ENCODE measurements around the gene ITPR3. TPM values are rescaled to one million over a fixed set of nuclear protein-coding genes. Genes with fewer than 3 reads are reported as not detected.

The ITPR3 gene
- total and polyA plus RNA-seq, 2 donors (not counting 3 experiments of a cell fraction or from before 2014, with no cell fraction given): 28.8 to 52.2 TPM

DNA sequence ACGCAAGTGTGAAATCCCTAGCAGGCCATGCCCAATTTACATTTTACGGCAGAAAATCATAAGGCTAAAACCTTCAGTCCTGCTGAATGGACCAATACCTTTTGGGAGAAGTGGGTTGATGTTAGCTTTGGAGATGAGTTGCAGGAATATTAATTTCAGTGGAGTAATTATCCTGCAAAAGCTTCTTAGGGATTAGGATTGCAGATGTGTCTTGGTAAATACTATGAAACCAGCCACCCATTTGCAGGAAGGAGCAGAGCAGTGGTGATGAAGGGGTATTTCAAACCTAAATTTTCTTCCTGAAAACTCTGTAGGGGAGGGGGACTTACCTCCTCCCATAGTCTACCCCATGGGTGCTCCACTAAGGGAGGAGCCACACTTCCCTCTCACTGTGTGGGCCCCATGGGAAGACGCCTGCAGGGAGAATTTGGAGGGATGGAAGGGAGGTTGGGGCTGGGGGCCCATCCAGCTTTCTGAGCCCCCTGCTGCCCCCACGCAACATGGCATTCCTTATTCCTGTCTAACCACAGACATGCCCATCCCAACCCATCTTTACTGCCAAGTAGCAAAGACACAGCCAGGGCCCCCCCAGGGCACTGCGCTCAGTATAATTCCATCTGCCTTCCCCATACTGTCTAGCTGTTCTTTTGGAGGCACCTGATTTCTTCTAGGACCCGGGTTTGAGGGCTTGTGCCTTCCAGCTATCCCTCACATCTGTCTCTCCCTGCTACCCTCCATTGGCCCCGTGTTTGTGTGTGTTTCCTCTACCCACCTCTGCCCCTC is 105.0 kb downstream of the ITPR3 start:
- FAIRE-seq: no peak
- H3K4me1 ChIP-seq (ENCODE audit: control insufficient read depth, extremely low read depth, insufficient read depth, low read length): no peaks in the 10 kb centered on the region
- H3K79me2 ChIP-seq (ENCODE audit: control insufficient read depth, insufficient read depth, low read length): no peaks in the 10 kb centered on the region
- CTCF ChIA-PET: interaction anchor here (1.0 to 1.3 kb wide), 3 partner anchors 11 to 329 kb away, joined by 3 read pairs; no protein-coding TSS in a partner anchor
- intact Hi-C loops (cut with micrococcal nuclease) (no loop called here), dilution Hi-C loops (cut with MboI; ENCODE audit: extremely low pct_ligation_motif_present, low sequenced_read_pairs) (no loop called here)
- H3K27me3 ChIP-seq (ENCODE audit: control insufficient read depth in 2 of 2, insufficient read depth in 2 of 2, low read length in 2 of 2): peaks cover 13 to 20% of the 10 kb centered on the region in 2 experiments
- no peaks in the 10 kb centered on the region for H3K36me3 ChIP-seq (ENCODE audit: control insufficient read depth in 2 of 2, extremely low read depth in 1 of 2, insufficient read depth in 2 of 2, low read length in 2 of 2)
- H3K9me1 ChIP-seq (replicated peaks; ENCODE audit: control insufficient read depth, extremely low read depth, insufficient read depth, low read length): no peaks in the 10 kb centered on the region
- TF ChIP-seq EZH2 (IDR thresholded peaks at IDR 0.05; ENCODE audit: borderline replicate concordance, low read depth, low read length, severe bottlenecking): no peak
- no peak for TF ChIP-seq POLR2AphosphoS5 (IDR thresholded peaks at IDR 0.05; ENCODE audit: insufficient read depth, low read depth, low read length)
- TF ChIP-seq JUN (IDR thresholded peaks at IDR 0.05; ENCODE audit: borderline replicate concordance, insufficient read depth, insufficient read length, low read depth): no peak
- TF ChIP-seq POLR2A (IDR thresholded peaks at IDR 0.05; ENCODE audit: low read depth, low read length): no peak
- TF ChIP-seq MYC (IDR thresholded peaks at IDR 0.05; ENCODE audit: low read depth, low read length): no peak
- no peak for TF ChIP-seq CTCF (IDR thresholded peaks at IDR 0.05; ENCODE audit: extremely low read depth in 1 of 2, insufficient read depth in 1 of 2, low read depth in 1 of 2, low read length in 2 of 2)
- TF ChIP-seq FOS (IDR thresholded peaks at IDR 0.05; ENCODE audit: borderline replicate concordance, insufficient read depth, low read length): no peak
- no peak for TF ChIP-seq GATA2 (IDR thresholded peaks at IDR 0.05; ENCODE audit: insufficient read depth, insufficient read length, low read depth, low read length)
- TF ChIP-seq MAX (IDR thresholded peaks at IDR 0.05; ENCODE audit: insufficient read depth, insufficient read length): no peak
- POLR2A ChIA-PET: no interaction called here
- no peak for DNase-seq (ENCODE audit: low read depth, low spot score)
- BruUV-seq (replicated peaks): no TSS peak
- no peak overlapping the region for H3K27ac ChIP-seq (ENCODE audit: insufficient read depth, low read depth, low read length)
- no peak overlapping the region for H2AFZ ChIP-seq (ENCODE audit: low read depth, low read length)
- H3K4me2 ChIP-seq (ENCODE audit: insufficient read depth, low read length): no peak overlapping the region
- H4K20me1 ChIP-seq (replicated peaks; ENCODE audit: control insufficient read depth, extremely low read depth, insufficient read depth, low read length): no peaks in the 10 kb centered on the region
- no peak overlapping the region for H3K4me3 ChIP-seq (replicated peaks in 1 of 3; ENCODE audit: insufficient read depth in 1 of 3, low read depth in 1 of 3, low read length in 3 of 3)
- no peaks in the 10 kb centered on the region for H3K9me3 ChIP-seq (replicated peaks; ENCODE audit: control insufficient read depth, insufficient read depth, low read length)
- H3K9ac ChIP-seq (replicated peaks; ENCODE audit: extremely low read depth, insufficient read depth, low read length): no peak overlapping the region

All from endothelial cell of umbilical vein (primary cell).